Measurements from ENCODE around the gene CWF19L2. TPM values are rescaled to one million over a fixed set of nuclear protein-coding genes. Genes with fewer than 3 reads are reported as not detected.
A peak's percentile ranks its signal among the peaks of the same experiment; 100 is the strongest.

CWF19L2 gene
- total RNA-seq, 1 experiment from 2014 or later = 18.4 TPM

GRCh38 chr11:107505647-107506225, 48.1 kb upstream of the CWF19L2 start:
- H3K18ac ChIP-seq (ENCODE audit: insufficient read length, low read depth, low read length) = no peak overlapping the region

More at GRCh38 chr11:107505647-107506225, 48.1 kb upstream of the CWF19L2 start:
- Histone ChIP-seq H3T11ph (ENCODE audit: low read length) (no peak overlapping the region), H3K56ac (ENCODE audit: insufficient read length, low read depth, low read length) (no peak overlapping the region), H2BK15ac (ENCODE audit: low read depth, low read length) (no peak overlapping the region), H2BK120ac (ENCODE audit: low read depth, low read length, poor library complexity, severe bottlenecking) (no peak overlapping the region), H3K79me2 (ENCODE audit: insufficient read depth, low read length) (no peaks in the 10 kb centered on the region), H2BK12ac (ENCODE audit: insufficient read length, low read depth, low read length) (no peak overlapping the region), H3K23me2 (ENCODE audit: insufficient read length, low read depth, low read length, poor library complexity, severe bottlenecking) (no peaks in the 10 kb centered on the region), H4K8ac (replicated peaks; ENCODE audit: insufficient read length, low read depth, low read length) (no peak overlapping the region), H3K14ac (ENCODE audit: insufficient read depth, low read length) (no peak overlapping the region), H3K9me3 (ENCODE audit: control insufficient read depth, low read depth, low read length) (peaks cover 9% of the 10 kb centered on the region), H3K4ac (ENCODE audit: low read depth, low read length) (no peak overlapping the region), H3K4me2 (ENCODE audit: insufficient read depth, insufficient read length, low read length) (no peak overlapping the region), H3K4me1 (ENCODE audit: insufficient read depth, low read length) (no peaks in the 10 kb centered on the region), H2AK5ac (ENCODE audit: insufficient read length, low read length) (no peak overlapping the region), H3K79me1 (ENCODE audit: insufficient read depth, low read depth, low read length, poor library complexity, severe bottlenecking) (no peaks in the 10 kb centered on the region), H3K27ac (ENCODE audit: insufficient read length, low read depth, low read length) (no peak overlapping the region), H4K20me1 (ENCODE audit: control insufficient read depth, insufficient read depth, insufficient read length) (no peaks in the 10 kb centered on the region), H2AFZ (ENCODE audit: low read length) (no peak overlapping the region), H3K23ac (ENCODE audit: insufficient read length, low read depth, low read length) (no peak overlapping the region), H4K5ac (ENCODE audit: insufficient read length, low read depth, low read length) (no peak overlapping the region), H4K91ac (ENCODE audit: insufficient read length, low read depth, low read length) (no peak overlapping the region), H3K27me3 (ENCODE audit: insufficient read depth, low read length) (no peaks in the 10 kb centered on the region), H3K9ac (ENCODE audit: extremely low read depth, insufficient read length, low read length) (no peak overlapping the region), H2BK5ac (ENCODE audit: insufficient read length, low read length) (no peak overlapping the region), H2BK20ac (ENCODE audit: low read depth, low read length, poor library complexity, severe bottlenecking) (no peak overlapping the region)
- Mint-ChIP-seq H3K9me3 (peaks cover 14 to 17% of the 10 kb centered on the region in 2 experiments), H3K4me3 (no peak overlapping the region), H3K36me3 (ENCODE audit: insufficient read depth in 1 of 3, low read depth in 3 of 3) (peaks cover 31 to 42% (median 42%) of the 10 kb centered on the region in 3 experiments), H3K4me1 (no peaks in the 10 kb centered on the region), H3K27ac (peak overlapping the region in 2 of 3 experiments; percentile 39 to 72; a peak in 1 of 7 replicates), H3K27me3 (ENCODE audit: low read depth) (no peaks in the 10 kb centered on the region)
- DNase-seq = no peak
- no peak for TF ChIP-seq CTCF (conservative IDR thresholded peaks at IDR 0.05)

Data from H9 (cell line).